Peyer's patch (tissue), 4 donors: ENCODE data around the gene FRMD5.

Experiments
- CTCF ChIP-seq, 6 experiments: fragments of 450-650 bp in 4 of 6; fragments of 200-600 bp in 2 of 6; sonication (generic) in 1 of 6; IDR thresholded peaks; one replicate each; pipeline ENCODE4 v1.5.1; 2017 to 2019; ENCODE audit warnings: antibody characterized with exemption in 6 of 6, mild to moderate bottlenecking in 3 of 6, moderate library complexity in 1 of 6
- POLR2A ChIP-seq, 2 donors: fragments of 450-650 bp; IDR thresholded peaks; one replicate each; pipeline ENCODE4 v1.5.1; 2017; ENCODE audit warnings: antibody characterized with exemption in 2 of 2, mild to moderate bottlenecking in 2 of 2, moderate library complexity in 2 of 2

GRCh38 chr15:43931790-43932435 lies 263.2 kb downstream of the FRMD5 start:
- TF ChIP-seq CTCF (IDR thresholded peaks at IDR 0.05) (no peak), POLR2A (IDR thresholded peaks at IDR 0.05) (no peak)
